ENCODE results near the gene IQCH. TPM values are rescaled to one million over a fixed set of nuclear protein-coding genes. Genes with fewer than 3 reads are reported as not detected.

IQCH gene
- total and polyA plus RNA-seq, 2 of the 4 experiments (the other 2 are of a cell fraction), result 0.60 to 2.5 TPM

- Histone ChIP-seq H4K5ac (ENCODE audit: low read depth, low read length) (no peak overlapping the region), H3K56ac (ENCODE audit: extremely low read depth, insufficient read depth, low read length) (no peak overlapping the region), H3K9me3 (ENCODE audit: control insufficient read depth, insufficient read depth, low read length) (no peaks in the 10 kb centered on the region), H3K4me2 (ENCODE audit: low read depth, low read length) (no peak overlapping the region), H2AK9ac (replicated peaks; ENCODE audit: low read depth, low read length, poor library complexity) (no peak overlapping the region), H2AFZ (replicated peaks; ENCODE audit: low read length, poor library complexity) (no peak overlapping the region), H3K27me3 (ENCODE audit: control insufficient read depth, insufficient read depth, low read length) (no peaks in the 10 kb centered on the region; the same call in 1 of the 2 replicates), H4K8ac (ENCODE audit: low read depth in 2 of 2, low read length in 2 of 2) (no peak overlapping the region), H2BK15ac (ENCODE audit: low read depth, low read length) (no peak overlapping the region), H2BK20ac (ENCODE audit: low read depth, low read length) (no peak overlapping the region), H4K91ac (ENCODE audit: insufficient read depth, low read depth, low read length) (no peak overlapping the region), H3K4me3 (ENCODE audit: insufficient read depth, low read depth, low read length) (no peak overlapping the region), H3K23ac (ENCODE audit: low read depth, low read length) (no peak overlapping the region), H3K9me1 (ENCODE audit: insufficient read depth, low read length) (peaks cover 3% of the 10 kb centered on the region; the same call in 1 of the 2 replicates), H3K36me3 (ENCODE audit: control insufficient read depth, insufficient read depth, low read length) (no peaks in the 10 kb centered on the region), H3K4me1 (ENCODE audit: control insufficient read depth, insufficient read depth, low read length) (no peaks in the 10 kb centered on the region; the same call in 1 of the 2 replicates), H3K4ac (ENCODE audit: low read depth, low read length) (no peak overlapping the region), H3K27ac (ENCODE audit: insufficient read depth, low read length) (no peak overlapping the region), H2AK5ac (ENCODE audit: low read depth, low read length) (no peak overlapping the region), H4K20me1 (ENCODE audit: insufficient read depth, low read length) (no peaks in the 10 kb centered on the region), H2BK120ac (ENCODE audit: low read depth, low read length) (no peak overlapping the region), H3K79me1 (ENCODE audit: low read depth in 1 of 2, low read length in 2 of 2) (no peaks in the 10 kb centered on the region), H3K9ac (ENCODE audit: low read depth, low read length) (no peak overlapping the region), H2BK5ac (ENCODE audit: low read depth, low read length, poor library complexity, severe bottlenecking) (no peak overlapping the region), H3K14ac (replicated peaks; ENCODE audit: low read depth, low read length) (no peak overlapping the region), H3K18ac (ENCODE audit: low read depth, low read length) (no peak overlapping the region)
- dilution Hi-C loops (cut with HindIII; ENCODE audit: low sequenced_read_pairs, unreplicated experiment), result no loop called here
- ATAC-seq (ENCODE audit: low read depth), result no peak
- TF ChIP-seq SMC3 (IDR thresholded peaks at IDR 0.05; ENCODE audit: low read depth, low read length) (no peak), RCOR1 (IDR thresholded peaks at IDR 0.05; ENCODE audit: insufficient replicate concordance, low read length) (no peak), POLR2A (IDR thresholded peaks at IDR 0.05; ENCODE audit: low read depth, low read length) (no peak), FOS (IDR thresholded peaks at IDR 0.05; ENCODE audit: low read depth, low read length) (no peak), CHD1 (IDR thresholded peaks at IDR 0.05; ENCODE audit: low read depth, low read length) (no peak), RFX5 (IDR thresholded peaks at IDR 0.05; ENCODE audit: low read depth, low read length) (no peak), MAZ (IDR thresholded peaks at IDR 0.05; ENCODE audit: borderline replicate concordance, low read depth, low read length) (no peak), MAFK (IDR thresholded peaks at IDR 0.05; ENCODE audit: low read depth, low read length) (no peak), MXI1 (IDR thresholded peaks at IDR 0.05; ENCODE audit: borderline replicate concordance, low read depth, low read length) (no peak), NFE2L2 (IDR thresholded peaks at IDR 0.05; ENCODE audit: low read depth, low read length) (no peak), RAD21 (IDR thresholded peaks at IDR 0.05; ENCODE audit: low read length) (no peak), BHLHE40 (IDR thresholded peaks at IDR 0.05; ENCODE audit: low read depth, low read length) (no peak), CEBPB (IDR thresholded peaks at IDR 0.05; ENCODE audit: low read depth, low read length) (no peak), ELK1 (IDR thresholded peaks at IDR 0.05; ENCODE audit: borderline replicate concordance, low read depth, low read length) (no peak)
- TF ChIP-seq, protein P1, sequence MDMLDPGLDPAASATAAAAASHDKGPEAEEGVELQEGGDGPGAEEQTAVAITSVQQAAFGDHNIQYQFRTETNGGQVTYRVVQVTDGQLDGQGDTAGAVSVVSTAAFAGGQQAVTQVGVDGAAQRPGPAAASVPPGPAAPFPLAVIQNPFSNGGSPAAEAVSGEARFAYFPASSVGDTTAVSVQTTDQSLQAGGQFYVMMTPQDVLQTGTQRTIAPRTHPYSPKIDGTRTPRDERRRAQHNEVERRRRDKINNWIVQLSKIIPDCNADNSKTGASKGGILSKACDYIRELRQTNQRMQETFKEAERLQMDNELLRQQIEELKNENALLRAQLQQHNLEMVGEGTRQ (IDR thresholded peaks at IDR 0.05; ENCODE audit: low read depth, low read length), result no peak
- TF ChIP-seq, protein P2, sequence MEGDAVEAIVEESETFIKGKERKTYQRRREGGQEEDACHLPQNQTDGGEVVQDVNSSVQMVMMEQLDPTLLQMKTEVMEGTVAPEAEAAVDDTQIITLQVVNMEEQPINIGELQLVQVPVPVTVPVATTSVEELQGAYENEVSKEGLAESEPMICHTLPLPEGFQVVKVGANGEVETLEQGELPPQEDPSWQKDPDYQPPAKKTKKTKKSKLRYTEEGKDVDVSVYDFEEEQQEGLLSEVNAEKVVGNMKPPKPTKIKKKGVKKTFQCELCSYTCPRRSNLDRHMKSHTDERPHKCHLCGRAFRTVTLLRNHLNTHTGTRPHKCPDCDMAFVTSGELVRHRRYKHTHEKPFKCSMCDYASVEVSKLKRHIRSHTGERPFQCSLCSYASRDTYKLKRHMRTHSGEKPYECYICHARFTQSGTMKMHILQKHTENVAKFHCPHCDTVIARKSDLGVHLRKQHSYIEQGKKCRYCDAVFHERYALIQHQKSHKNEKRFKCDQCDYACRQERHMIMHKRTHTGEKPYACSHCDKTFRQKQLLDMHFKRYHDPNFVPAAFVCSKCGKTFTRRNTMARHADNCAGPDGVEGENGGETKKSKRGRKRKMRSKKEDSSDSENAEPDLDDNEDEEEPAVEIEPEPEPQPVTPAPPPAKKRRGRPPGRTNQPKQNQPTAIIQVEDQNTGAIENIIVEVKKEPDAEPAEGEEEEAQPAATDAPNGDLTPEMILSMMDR (conservative IDR thresholded peaks at IDR 0.05; ENCODE audit: low read depth, low read length), result no peak
- POLR2A ChIA-PET (ENCODE audit: unreplicated experiment), result no interaction called here
- DNase-seq, result no peak
- BruUV-seq (replicated peaks), result no TSS peak
- intact Hi-C loops (cut with micrococcal nuclease), result no loop called here
- in situ Hi-C loops (cut with MboI; ENCODE audit: low sequenced_read_pairs), result no loop called here
- WGBS, 2 experiments (ENCODE audit: extremely low coverage in 2 of 2, insufficient read length in 1 of 2), result no CpG with 5 or more reads among the region's 2 CpGs
- CTCF ChIA-PET, result no interaction called here
Observed at GRCh38 chr15:67420137-67420536, 165.6 kb downstream of the IQCH start.
